Epithelial cell of proximal tubule (primary cell): ENCODE data around the gene HSPG2. TPM values are rescaled to one million over a fixed set of nuclear protein-coding genes. Genes with fewer than 3 reads are reported as not detected.
A peak's percentile ranks its signal among the peaks of the same experiment; 100 is the strongest.

Experiments
- DNase-seq: peaks from one replicate; pipeline ENCODE4 v3.0.0-alpha.2; 2011; ENCODE audit warnings: low read depth
- H3K4me3 ChIP-seq: 2 replicates; pipeline ENCODE4 v1.5.1; 2011; ENCODE audit warnings: low read depth, mild to moderate bottlenecking, low read length
- total RNA-seq: library from RNA; depleted of rRNA; stranded (reverse); fragments of >200 nt; gene quantifications from 2 replicates; pipeline ENCODE4 v1.2.3, GENCODE V29; 2015
- TF ChIP-seq, protein P1 (sequence below): conservative IDR thresholded peaks from 2 replicates; pipeline ENCODE4 v1.5.1; 2012; ENCODE audit warnings: low read depth, mild to moderate bottlenecking, low read length

Gene HSPG2
- total RNA-seq, 1 donor from 2014 or later, result 156 TPM

DNA sequence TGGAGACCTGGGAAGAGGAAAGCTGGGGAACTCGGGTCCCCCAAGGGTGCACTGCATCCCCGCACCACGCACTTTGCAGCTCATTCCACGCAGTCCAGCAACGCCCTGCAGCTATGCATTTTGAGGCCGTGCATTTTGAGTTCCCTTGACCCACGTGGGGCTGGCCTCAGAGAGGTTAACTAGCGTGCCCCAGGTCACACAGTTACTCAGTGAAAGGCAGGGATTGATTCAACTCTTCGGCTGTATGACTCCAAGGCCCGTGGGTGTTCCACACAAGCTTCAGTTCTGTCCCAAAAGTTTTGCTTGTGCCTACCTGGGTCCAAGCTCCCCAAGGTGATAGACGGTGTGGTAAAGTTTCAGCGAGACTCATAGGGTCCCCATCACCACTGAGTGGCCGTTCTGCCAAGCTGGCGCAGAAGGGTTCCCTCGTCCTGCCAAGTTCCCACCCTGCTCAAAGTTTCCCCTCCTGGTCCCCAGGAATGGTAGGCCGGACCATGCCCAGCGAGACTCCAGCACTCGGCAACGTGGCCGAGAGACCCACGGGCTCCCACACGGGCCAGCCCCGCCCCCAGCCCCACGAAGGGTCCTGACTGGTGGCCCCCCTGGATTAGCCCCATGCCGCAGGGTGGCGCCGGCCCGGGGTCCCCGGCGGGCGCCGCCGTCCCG, 611 bp downstream of the HSPG2 start:
- no peak for DNase-seq
- peak overlapping the region; percentile 67 for H3K4me3 ChIP-seq
- TF ChIP-seq, protein P1, sequence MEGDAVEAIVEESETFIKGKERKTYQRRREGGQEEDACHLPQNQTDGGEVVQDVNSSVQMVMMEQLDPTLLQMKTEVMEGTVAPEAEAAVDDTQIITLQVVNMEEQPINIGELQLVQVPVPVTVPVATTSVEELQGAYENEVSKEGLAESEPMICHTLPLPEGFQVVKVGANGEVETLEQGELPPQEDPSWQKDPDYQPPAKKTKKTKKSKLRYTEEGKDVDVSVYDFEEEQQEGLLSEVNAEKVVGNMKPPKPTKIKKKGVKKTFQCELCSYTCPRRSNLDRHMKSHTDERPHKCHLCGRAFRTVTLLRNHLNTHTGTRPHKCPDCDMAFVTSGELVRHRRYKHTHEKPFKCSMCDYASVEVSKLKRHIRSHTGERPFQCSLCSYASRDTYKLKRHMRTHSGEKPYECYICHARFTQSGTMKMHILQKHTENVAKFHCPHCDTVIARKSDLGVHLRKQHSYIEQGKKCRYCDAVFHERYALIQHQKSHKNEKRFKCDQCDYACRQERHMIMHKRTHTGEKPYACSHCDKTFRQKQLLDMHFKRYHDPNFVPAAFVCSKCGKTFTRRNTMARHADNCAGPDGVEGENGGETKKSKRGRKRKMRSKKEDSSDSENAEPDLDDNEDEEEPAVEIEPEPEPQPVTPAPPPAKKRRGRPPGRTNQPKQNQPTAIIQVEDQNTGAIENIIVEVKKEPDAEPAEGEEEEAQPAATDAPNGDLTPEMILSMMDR, result no peak

DNA sequence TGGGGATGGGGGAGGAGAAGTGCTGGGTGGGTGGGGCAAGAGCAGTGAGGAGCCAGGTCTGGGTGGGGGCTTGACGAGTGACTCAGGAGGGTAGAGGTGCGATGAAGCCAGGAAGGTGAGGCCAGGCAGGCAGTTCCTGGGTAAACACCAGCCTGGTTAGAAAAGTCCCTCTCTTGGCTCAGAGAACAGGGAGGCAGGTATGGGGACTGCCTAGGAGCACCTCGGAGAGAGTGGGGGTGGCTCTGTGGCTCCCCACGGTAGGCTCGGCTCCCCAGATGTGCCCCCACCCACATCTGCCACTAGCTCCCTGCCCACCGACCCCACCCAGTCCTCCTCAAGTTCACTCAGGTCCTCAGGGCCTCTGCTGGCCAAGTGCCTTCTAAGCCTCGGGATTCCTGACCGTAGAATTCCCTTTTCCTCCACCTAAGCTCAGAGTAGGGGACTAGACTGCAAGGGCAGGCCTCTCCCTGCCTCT, 1.2 kb downstream of the HSPG2 start:
- TF ChIP-seq, protein P1, result no peak
- peak overlapping the region; percentile 67 for H3K4me3 ChIP-seq
- no peak for DNase-seq

DNA sequence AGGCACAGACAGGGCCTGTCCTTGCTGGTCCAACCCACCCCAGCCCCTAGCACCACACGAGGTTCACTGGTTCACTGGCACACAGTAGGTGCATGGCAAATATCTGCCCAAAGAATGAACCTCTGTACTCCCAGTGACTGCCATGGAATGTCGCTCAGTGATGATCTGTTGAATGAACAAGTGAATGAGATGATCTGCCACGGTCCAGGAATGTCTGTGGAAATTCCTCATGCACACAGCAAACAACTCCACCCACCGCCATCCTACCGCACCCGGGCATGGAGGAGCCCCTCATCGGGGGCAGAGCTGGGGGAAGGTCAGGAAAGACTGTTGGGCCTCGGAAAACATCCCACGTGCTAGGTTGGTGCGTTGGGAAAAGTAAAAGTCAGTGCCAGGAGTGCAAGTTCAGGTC, 1.7 kb downstream of the HSPG2 start:
- TF ChIP-seq, protein P1, result no peak
- peak overlapping the region; percentile 67 for H3K4me3 ChIP-seq
- DNase-seq, result no peak

DNA sequence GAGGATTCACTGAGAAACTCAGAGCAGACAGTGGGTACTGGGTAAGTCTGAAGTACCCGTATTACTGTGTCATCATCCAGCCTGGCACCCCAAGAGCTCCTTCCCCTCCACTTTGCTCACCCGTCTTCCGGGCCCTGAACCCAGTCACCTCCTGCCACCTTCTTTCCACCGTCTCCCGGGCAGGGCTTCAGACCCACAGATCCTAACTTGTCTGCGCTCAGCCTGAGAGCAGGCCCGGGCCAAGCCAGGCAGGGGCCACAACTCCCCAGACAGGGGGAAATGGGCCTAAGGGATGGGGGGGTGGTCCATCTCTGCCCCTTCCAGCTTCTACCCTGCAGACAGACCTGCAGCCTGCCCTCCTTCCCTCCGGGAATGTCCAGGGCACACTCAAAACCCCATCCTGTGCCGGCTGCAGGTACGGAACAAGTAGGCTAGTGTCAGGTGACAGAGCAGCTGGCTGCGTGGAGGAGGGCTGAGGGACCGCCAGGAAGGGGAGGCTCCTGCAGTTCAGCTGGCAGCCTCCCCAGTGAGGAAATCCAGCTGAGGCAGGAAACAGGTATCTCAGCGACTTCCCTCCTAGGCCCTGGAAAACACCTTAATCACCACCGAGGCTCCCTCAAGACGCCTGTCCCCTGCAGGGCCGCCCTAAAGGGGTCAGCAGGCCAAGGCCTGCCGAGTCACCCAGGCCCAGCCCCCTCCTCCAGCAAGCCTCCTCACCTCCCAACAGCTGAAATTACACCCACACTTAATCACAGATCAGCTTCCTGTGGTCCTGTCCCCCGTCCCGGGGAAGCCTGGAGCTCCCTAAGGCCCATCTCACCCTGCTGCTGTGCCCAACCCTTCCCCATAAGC, 3.5 kb downstream of the HSPG2 start:
- DNase-seq, result no peak
- H3K4me3 ChIP-seq, result no peak overlapping the region
- TF ChIP-seq, protein P1, result no peak

DNA sequence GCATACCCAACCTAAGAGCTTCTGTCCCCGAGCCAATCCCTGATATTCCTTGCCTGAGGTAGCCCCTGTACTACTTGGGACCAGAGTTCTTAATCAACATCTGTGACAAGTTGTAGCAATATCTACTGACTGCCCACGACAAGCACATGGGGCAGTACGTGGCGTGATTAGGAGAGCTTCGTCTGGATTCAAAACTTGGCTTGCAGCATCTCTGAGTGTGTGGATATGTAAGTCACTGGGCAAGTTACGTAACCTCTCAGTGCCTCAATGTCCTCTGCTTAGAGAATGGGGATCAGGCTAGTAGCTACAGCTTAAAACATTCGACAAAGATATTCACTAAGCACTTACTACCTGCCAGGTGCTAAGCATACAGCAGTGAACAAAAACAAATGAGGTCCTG, 5.0 kb downstream of the HSPG2 start:
- TF ChIP-seq, protein P1, result no peak
- no peak for DNase-seq
- H3K4me3 ChIP-seq, result no peak overlapping the region

DNA sequence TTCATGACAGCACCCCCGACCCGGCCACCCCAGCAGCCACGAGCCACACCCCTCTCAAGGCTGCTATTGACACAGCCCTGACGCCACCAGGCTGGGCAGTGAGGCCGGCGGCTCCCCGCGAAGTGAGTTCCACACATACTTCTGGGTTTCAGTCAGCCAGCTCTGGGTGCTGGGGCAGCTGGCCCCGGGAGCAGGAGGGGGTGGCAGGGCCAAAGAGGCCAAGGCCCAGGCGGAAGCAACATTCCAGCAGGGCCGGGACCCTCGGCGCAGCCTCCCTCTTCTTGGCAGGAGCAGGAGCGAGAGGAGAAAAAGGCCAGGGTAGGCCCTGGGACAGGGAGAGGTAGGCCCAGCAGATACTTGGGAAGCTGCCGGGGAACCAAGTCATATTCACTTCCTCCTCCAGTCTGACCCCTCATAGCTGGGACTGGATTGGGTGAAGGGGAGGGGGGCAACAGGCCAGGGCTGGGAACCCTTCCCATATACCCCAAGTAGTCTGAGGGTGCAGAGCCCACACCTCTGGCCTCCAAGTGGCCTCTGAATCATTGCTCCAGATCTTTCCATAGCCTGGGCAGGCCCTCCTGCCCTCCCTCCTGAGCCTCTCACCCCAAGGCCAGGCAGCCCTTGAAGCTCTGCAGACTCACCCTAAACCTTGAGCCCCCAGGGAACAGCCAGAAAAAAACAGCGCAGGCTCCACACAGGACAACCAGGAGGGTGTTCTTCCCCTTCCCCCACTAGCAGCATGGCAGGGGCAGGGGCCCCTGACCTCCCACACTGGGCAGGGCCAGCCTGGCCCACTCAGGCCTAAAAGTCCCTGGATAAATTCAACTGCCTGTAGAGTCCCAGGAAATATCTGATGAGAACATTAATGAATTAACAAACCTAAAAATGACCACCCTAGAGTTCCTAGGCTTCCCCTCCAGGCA, 5.7 kb downstream of the HSPG2 start:
- no peak overlapping the region for H3K4me3 ChIP-seq
- no peak for DNase-seq
- TF ChIP-seq, protein P1, result no peak
